Muscle of leg (tissue), 11 donors: Measurements from ENCODE around the gene RPUSD1. TPM values are rescaled to one million over a fixed set of nuclear protein-coding genes. Genes with fewer than 3 reads are reported as not detected.

Experiments used
- DNase-seq: peaks from one replicate; pipeline ENCODE4 v3.0.0; 2013
- H3K27ac ChIP-seq: one replicate; pipeline ENCODE4 v1.5.1; 2013; ENCODE audit warnings: mild to moderate bottlenecking, low read length, control low read depth
- H3K27me3 ChIP-seq: one replicate; pipeline ENCODE4 v1.6.1; 2013; ENCODE audit warnings: low read length; ENCODE audit not compliant: control insufficient read depth, insufficient read depth
- H3K36me3 ChIP-seq: one replicate; pipeline ENCODE4 v1.6.1; 2013; ENCODE audit warnings: low read length; ENCODE audit not compliant: control insufficient read depth, insufficient read depth
- H3K4me1 ChIP-seq: one replicate; pipeline ENCODE4 v1.6.1; 2013; ENCODE audit warnings: low read length; ENCODE audit not compliant: control insufficient read depth, insufficient read depth
- H3K4me3 ChIP-seq: one replicate; pipeline ENCODE4 v1.5.1; 2013; ENCODE audit warnings: low read length, control low read depth
- H3K9me3 ChIP-seq: replicated peaks from 2 replicates; pipeline ENCODE4 v1.6.1; 2013; ENCODE audit warnings: low read depth, low read length; ENCODE audit not compliant: control insufficient read depth
- WGBS: methylation state at CpG from one replicate; pipeline ENCODE4 v1.1.5; 2013; ENCODE audit warnings: missing lambda C conversion rate; ENCODE audit not compliant: insufficient coverage; 5-methylcytosine and 5-hydroxymethylcytosine counted together
- polyA plus RNA-seq, 8 donors: library from polyadenylated mRNA; unstranded; fragments of 120-200 nt; gene quantifications; one replicate each; pipeline versions ENCODE4 v1.2.1 to v1.2.3, GENCODE V29; 2013; ENCODE audit warnings: inconsistent platforms in 1 of 8, low replicate concordance in 1 of 8; ENCODE audit not compliant: insufficient read length in 8 of 8, insufficient read depth in 1 of 8
- total RNA-seq: library from RNA; stranded (reverse); fragments of 120-200 nt; gene quantifications from one replicate; pipeline ENCODE4 v1.2.4, GENCODE V29; 2013

The RPUSD1 gene
- total and polyA plus RNA-seq, 9 donors, result 9.4 to 13.9 (median 11.9) TPM

- H3K27me3 ChIP-seq, result peaks cover 22% of the 10 kb centered on the region
- peaks cover 5% of the 10 kb centered on the region for H3K9me3 ChIP-seq
- WGBS, result 2% methylated on average over 79 of the region's 80 CpGs
Observed at GRCh38 chr16:807347-808084, 19.3 kb upstream of the RPUSD1 start.

GRCh38 chr16:805474-805873 is 17.3 kb upstream of the RPUSD1 start:
- Histone ChIP-seq H3K9me3 (peaks cover 3% of the 10 kb centered on the region), H3K36me3 (no peaks in the 10 kb centered on the region), H3K4me1 (peaks cover 24% of the 10 kb centered on the region), H3K27me3 (peaks cover 37% of the 10 kb centered on the region), H3K4me3 (no peak overlapping the region), H3K27ac (no peak overlapping the region)
- 74% methylated on average over 17 of the region's 17 CpGs for WGBS
- DNase-seq, result no peak

More at GRCh38 chr16:807347-808084, 19.3 kb upstream of the RPUSD1 start:
- H3K27ac ChIP-seq, result peak overlapping the region; percentile 84
- H3K4me3 ChIP-seq, result peak overlapping the region; percentile 73
- DNase-seq, result peak; percentile 96
- no peaks in the 10 kb centered on the region for H3K36me3 ChIP-seq
- peaks cover 24% of the 10 kb centered on the region for H3K4me1 ChIP-seq

- WGBS, result 44% methylated on average over 31 of the region's 33 CpGs
- peaks cover 48% of the 10 kb centered on the region for H3K27me3 ChIP-seq
Observed at GRCh38 chr16:804193-805048, 16.2 kb upstream of the RPUSD1 start.

GRCh38 chr16:803754-804080 is 15.5 kb upstream of the RPUSD1 start:
- no peak for DNase-seq
- Histone ChIP-seq H3K4me3 (no peak overlapping the region), H3K4me1 (peaks cover 23% of the 10 kb centered on the region), H3K27me3 (peaks cover 54% of the 10 kb centered on the region), H3K36me3 (no peaks in the 10 kb centered on the region), H3K9me3 (no peaks in the 10 kb centered on the region), H3K27ac (no peak overlapping the region)
- no CpG with 5 or more reads among the region's 8 CpGs for WGBS

More at GRCh38 chr16:804193-805048, 16.2 kb upstream of the RPUSD1 start:
- H3K4me1 ChIP-seq, result peaks cover 24% of the 10 kb centered on the region
- DNase-seq, result no peak
- H3K27ac ChIP-seq, result no peak overlapping the region
- H3K36me3 ChIP-seq, result no peaks in the 10 kb centered on the region
- no peak overlapping the region for H3K4me3 ChIP-seq
- peaks cover 3% of the 10 kb centered on the region for H3K9me3 ChIP-seq

- peaks cover 17% of the 10 kb centered on the region for H3K4me1 ChIP-seq
- no peak overlapping the region for H3K27ac ChIP-seq
- no peaks in the 10 kb centered on the region for H3K36me3 ChIP-seq
- DNase-seq, result no peak
- no peaks in the 10 kb centered on the region for H3K9me3 ChIP-seq
- 60% methylated on average over 32 of the region's 33 CpGs for WGBS
- no peak overlapping the region for H3K4me3 ChIP-seq
- H3K27me3 ChIP-seq, result peaks cover 53% of the 10 kb centered on the region
Observed at GRCh38 chr16:802914-803753, 15.0 kb upstream of the RPUSD1 start.

GRCh38 chr16:802461-802860 is 14.3 kb upstream of the RPUSD1 start:
- Histone ChIP-seq H3K27ac (no peak overlapping the region), H3K27me3 (peaks cover 53% of the 10 kb centered on the region), H3K4me3 (no peak overlapping the region), H3K9me3 (no peaks in the 10 kb centered on the region), H3K36me3 (peaks cover 4% of the 10 kb centered on the region), H3K4me1 (peaks cover 14% of the 10 kb centered on the region)
- 70% methylated on average over 7 of the region's 7 CpGs for WGBS
- DNase-seq, result no peak

GRCh38 chr16:801584-802363 is 13.6 kb upstream of the RPUSD1 start:
- WGBS, result 47% methylated on average over 17 of the region's 22 CpGs
- Histone ChIP-seq H3K9me3 (no peaks in the 10 kb centered on the region), H3K27me3 (peaks cover 53% of the 10 kb centered on the region)

GRCh38 chr16:800834-801511 is 12.8 kb upstream of the RPUSD1 start:
- 14% methylated on average over 16 of the region's 17 CpGs for WGBS
- peaks cover 17% of the 10 kb centered on the region for H3K36me3 ChIP-seq

More at GRCh38 chr16:801584-802363, 13.6 kb upstream of the RPUSD1 start:
- H3K27ac ChIP-seq, result no peak overlapping the region
- H3K4me3 ChIP-seq, result no peak overlapping the region
- peaks cover 9% of the 10 kb centered on the region for H3K36me3 ChIP-seq
- DNase-seq, result no peak
- H3K4me1 ChIP-seq, result peaks cover 13% of the 10 kb centered on the region

More at GRCh38 chr16:800834-801511, 12.8 kb upstream of the RPUSD1 start:
- no peak for DNase-seq
- H3K9me3 ChIP-seq, result no peaks in the 10 kb centered on the region
- no peak overlapping the region for H3K4me3 ChIP-seq
- peaks cover 53% of the 10 kb centered on the region for H3K27me3 ChIP-seq
- H3K27ac ChIP-seq, result no peak overlapping the region
- H3K4me1 ChIP-seq, result peaks cover 7% of the 10 kb centered on the region
